ENCODE measurements around the gene IL5. TPM values are rescaled to one million over a fixed set of nuclear protein-coding genes. Genes with fewer than 3 reads are reported as not detected.

IL5 gene
- total RNA-seq, 2 experiments from 2014 or later: not detected

DNA sequence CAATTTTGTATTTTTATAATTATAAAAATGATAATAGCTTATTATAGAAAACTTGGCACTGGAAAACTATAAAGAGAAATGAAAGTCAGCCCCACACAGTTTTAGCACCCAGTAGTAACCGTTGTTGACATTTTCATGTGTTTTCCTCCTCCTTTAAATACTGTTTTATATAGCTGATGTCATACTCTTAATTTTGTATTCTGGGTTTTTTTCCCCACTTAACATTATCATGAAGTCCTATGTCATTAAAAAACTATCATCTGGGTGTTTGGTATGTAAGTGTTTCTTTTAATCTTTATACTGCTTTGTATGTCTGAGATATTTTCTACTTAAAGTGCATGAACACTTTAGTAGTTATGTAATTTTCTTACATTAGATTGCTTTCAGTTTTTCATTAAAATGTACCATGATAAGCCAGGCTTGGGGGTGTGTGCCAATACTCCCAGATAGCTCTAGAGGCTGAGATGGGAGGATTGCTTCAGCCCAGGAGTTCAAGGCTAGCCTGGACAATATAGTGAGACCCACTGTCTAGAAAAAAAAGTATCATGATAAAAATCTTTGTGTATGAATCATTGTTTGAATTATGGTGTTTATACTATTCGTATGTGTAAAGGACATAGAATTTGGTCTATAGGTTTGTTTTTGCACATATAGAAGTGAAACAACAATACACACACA, 16.2 kb upstream of the IL5 start:
- peak overlapping the region; percentile 90 for H3K4me2 ChIP-seq (ENCODE audit: low read length)
- H3K4me1 ChIP-seq (ENCODE audit: insufficient read depth, low read length, poor library complexity, severe bottlenecking): peaks cover 20% of the 10 kb centered on the region
- POLR2A ChIA-PET: interaction anchor here (0.6 to 2.0 kb wide), 5 partner anchors 8 to 537 kb away, joined by 3 to 7 read pairs (median 5); no protein-coding TSS in a partner anchor
- peak overlapping the region; percentile 81 for H3K4me3 ChIP-seq (ENCODE audit: low read depth, low read length, poor library complexity, severe bottlenecking)
- no peak overlapping the region for H2AFZ ChIP-seq (ENCODE audit: low read length)
- peaks cover 23% of the 10 kb centered on the region; the same call in 1 of the 2 replicates for H3K9me3 ChIP-seq (ENCODE audit: low read length)
- no peak for DNase-seq (ENCODE audit: low spot score)
- BruUV-seq (replicated peaks): no TSS peak
- H4K20me1 ChIP-seq (ENCODE audit: insufficient read depth, low read length): no peaks in the 10 kb centered on the region
- peaks cover 51% of the 10 kb centered on the region for H3K36me3 ChIP-seq (ENCODE audit: insufficient read depth, low read length)
- TF ChIP-seq, protein P1, sequence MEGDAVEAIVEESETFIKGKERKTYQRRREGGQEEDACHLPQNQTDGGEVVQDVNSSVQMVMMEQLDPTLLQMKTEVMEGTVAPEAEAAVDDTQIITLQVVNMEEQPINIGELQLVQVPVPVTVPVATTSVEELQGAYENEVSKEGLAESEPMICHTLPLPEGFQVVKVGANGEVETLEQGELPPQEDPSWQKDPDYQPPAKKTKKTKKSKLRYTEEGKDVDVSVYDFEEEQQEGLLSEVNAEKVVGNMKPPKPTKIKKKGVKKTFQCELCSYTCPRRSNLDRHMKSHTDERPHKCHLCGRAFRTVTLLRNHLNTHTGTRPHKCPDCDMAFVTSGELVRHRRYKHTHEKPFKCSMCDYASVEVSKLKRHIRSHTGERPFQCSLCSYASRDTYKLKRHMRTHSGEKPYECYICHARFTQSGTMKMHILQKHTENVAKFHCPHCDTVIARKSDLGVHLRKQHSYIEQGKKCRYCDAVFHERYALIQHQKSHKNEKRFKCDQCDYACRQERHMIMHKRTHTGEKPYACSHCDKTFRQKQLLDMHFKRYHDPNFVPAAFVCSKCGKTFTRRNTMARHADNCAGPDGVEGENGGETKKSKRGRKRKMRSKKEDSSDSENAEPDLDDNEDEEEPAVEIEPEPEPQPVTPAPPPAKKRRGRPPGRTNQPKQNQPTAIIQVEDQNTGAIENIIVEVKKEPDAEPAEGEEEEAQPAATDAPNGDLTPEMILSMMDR (conservative IDR thresholded peaks at IDR 0.05; ENCODE audit: low read length): no peak
- no peak for TF ChIP-seq EZH2phosphoT487 (IDR thresholded peaks at IDR 0.05; ENCODE audit: borderline replicate concordance, low read depth, low read length)
- peaks cover 37% of the 10 kb centered on the region for H3K79me2 ChIP-seq (ENCODE audit: insufficient read depth, low read depth, low read length)
- no peak overlapping the region for H3K27ac ChIP-seq (ENCODE audit: low read depth, low read length, poor library complexity, severe bottlenecking)
- CTCF ChIA-PET (ENCODE audit: unreplicated experiment): no interaction called here
- intact Hi-C loops (cut with micrococcal nuclease; ENCODE audit: unreplicated experiment): loop anchor here (5.0 kb wide), 1 partner anchor 178 kb away; the partner anchor contains the start of gene KIF3A
- H3K9me2 ChIP-seq (ENCODE audit: insufficient read depth, low read length): no peaks in the 10 kb centered on the region

DNA sequence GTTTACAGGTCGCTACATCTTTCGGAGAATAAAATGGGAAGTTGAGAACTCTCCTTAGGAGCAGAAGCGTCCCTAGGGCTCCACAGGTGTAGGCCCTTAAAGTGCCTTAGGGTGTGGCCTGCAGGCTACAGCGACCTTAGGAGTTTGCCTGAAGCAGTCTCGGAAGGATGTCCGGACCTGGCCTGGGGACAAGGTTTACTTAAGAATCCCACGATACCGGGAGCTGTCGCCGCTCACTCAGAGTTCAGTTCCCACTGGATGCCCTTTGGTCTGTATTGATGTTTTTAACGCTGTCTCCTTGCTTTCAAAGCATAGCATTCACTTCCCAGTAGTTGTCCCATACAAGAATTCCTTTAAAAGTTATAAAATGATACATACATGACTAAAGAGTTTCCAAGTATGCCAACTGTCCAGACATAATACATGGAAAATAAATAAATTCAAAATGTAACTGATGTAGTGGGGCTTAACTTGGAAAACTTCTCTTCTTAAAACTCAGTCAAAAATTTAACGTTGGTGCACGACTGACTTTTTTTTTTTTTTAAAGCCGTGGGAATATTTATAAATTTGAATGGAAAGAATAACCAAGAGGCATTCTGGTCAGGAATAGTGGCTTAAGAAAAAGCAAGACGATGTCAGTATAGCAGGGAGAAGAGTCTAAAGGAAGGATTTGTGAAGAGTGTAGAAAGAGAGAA, 14.3 kb upstream of the IL5 start:
- POLR2A ChIA-PET: interaction anchor here (0.6 to 1.7 kb wide), 7 partner anchors 10 to 405 kb away, joined by 3 to 6 read pairs (median 3); partner anchors contain the start of genes GDF9 and UQCRQ
- peak overlapping the region; percentile 90 for H3K4me2 ChIP-seq (ENCODE audit: low read length)
- peak; percentile 73 for DNase-seq (ENCODE audit: low spot score)
- H3K36me3 ChIP-seq (ENCODE audit: insufficient read depth, low read length): peaks cover 32% of the 10 kb centered on the region
- peaks cover 20% of the 10 kb centered on the region for H3K4me1 ChIP-seq (ENCODE audit: insufficient read depth, low read length, poor library complexity, severe bottlenecking)
- peak overlapping the region; percentile 81 for H3K4me3 ChIP-seq (ENCODE audit: low read depth, low read length, poor library complexity, severe bottlenecking)
- no peaks in the 10 kb centered on the region for H4K20me1 ChIP-seq (ENCODE audit: insufficient read depth, low read length)
- CTCF ChIA-PET (ENCODE audit: unreplicated experiment): no interaction called here
- H3K9me2 ChIP-seq (ENCODE audit: insufficient read depth, low read length): no peaks in the 10 kb centered on the region
- TF ChIP-seq, protein P1 (conservative IDR thresholded peaks at IDR 0.05; ENCODE audit: low read length): no peak
- TF ChIP-seq EZH2phosphoT487 (IDR thresholded peaks at IDR 0.05; ENCODE audit: borderline replicate concordance, low read depth, low read length): no peak
- intact Hi-C loops (cut with micrococcal nuclease; ENCODE audit: unreplicated experiment): loop anchor here (5.0 kb wide), 1 partner anchor 180 kb away; the partner anchor contains the start of gene KIF3A
- H3K27ac ChIP-seq (ENCODE audit: low read depth, low read length, poor library complexity, severe bottlenecking): peak overlapping the region; percentile 74
- peaks cover 5% of the 10 kb centered on the region; the same call in 1 of the 2 replicates for H3K9me3 ChIP-seq (ENCODE audit: low read length)
- peaks cover 37% of the 10 kb centered on the region for H3K79me2 ChIP-seq (ENCODE audit: insufficient read depth, low read depth, low read length)
- peak overlapping the region; percentile 83; the same call in 1 of the 2 replicates for H2AFZ ChIP-seq (ENCODE audit: low read length)
- no TSS peak for BruUV-seq (replicated peaks)
